Gastroesophageal sphincter (tissue), 3 donors: ENCODE results near the gene FUT8.

Experiments
- POLR2A ChIP-seq, 2 donors: fragments of 450-650 bp; IDR thresholded peaks; one replicate each; pipeline ENCODE4 v1.6.1; 2017; ENCODE audit warnings: antibody characterized with exemption in 2 of 2, mild to moderate bottlenecking in 2 of 2, moderate library complexity in 1 of 2
- POLR2AphosphoS5 ChIP-seq: sonication (generic); formaldehyde crosslinking; IDR thresholded peaks from one replicate; pipeline ENCODE4 v1.6.1; 2017; ENCODE audit warnings: antibody characterized with exemption
- TF ChIP-seq, protein P1 (sequence below), 4 experiments: fragments of 200-600 bp in 2 of 4; fragments of 450-650 bp in 2 of 4; sonication (generic) in 1 of 4; IDR thresholded peaks; one replicate each; pipeline ENCODE4 v1.5.1; 2017 to 2019; ENCODE audit warnings: antibody characterized with exemption in 4 of 4, mild to moderate bottlenecking in 2 of 4, moderate library complexity in 2 of 4

DNA sequence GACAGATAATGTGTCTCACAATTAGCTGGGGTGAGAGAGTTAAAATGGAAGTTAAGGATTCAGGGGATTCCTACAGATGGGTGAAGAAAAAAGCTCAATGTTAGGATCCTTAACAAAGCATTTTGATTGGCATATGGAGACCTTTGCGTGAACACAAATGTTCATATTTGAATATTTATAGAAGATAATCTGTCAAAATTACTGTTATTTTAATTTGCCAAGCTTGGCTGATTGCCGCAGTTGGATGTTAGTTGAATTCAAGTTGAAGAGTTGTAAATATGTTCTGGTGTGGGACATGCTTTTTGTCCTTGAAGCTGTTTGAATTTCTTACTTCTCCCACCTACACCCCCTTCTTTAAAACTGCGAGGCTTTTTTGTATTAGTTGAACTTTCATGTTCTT is 91.2 kb downstream of the FUT8 start:
- TF ChIP-seq, protein P1, sequence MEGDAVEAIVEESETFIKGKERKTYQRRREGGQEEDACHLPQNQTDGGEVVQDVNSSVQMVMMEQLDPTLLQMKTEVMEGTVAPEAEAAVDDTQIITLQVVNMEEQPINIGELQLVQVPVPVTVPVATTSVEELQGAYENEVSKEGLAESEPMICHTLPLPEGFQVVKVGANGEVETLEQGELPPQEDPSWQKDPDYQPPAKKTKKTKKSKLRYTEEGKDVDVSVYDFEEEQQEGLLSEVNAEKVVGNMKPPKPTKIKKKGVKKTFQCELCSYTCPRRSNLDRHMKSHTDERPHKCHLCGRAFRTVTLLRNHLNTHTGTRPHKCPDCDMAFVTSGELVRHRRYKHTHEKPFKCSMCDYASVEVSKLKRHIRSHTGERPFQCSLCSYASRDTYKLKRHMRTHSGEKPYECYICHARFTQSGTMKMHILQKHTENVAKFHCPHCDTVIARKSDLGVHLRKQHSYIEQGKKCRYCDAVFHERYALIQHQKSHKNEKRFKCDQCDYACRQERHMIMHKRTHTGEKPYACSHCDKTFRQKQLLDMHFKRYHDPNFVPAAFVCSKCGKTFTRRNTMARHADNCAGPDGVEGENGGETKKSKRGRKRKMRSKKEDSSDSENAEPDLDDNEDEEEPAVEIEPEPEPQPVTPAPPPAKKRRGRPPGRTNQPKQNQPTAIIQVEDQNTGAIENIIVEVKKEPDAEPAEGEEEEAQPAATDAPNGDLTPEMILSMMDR (IDR thresholded peaks at IDR 0.05), result no peak
- no peak for TF ChIP-seq POLR2AphosphoS5
- no peak for TF ChIP-seq POLR2A (IDR thresholded peaks at IDR 0.05)
